ENCODE results near the gene FKBP5.

FKBP5 gene

GRCh38 chr6:35581633-35582032, 107.1 kb downstream of the FKBP5 start:
- H4K20me1 ChIP-seq (ENCODE audit: insufficient read depth, low read length) = 0 out of 2 replicates have a peak, but pooled peaks cover 2% of the 10 kb centered on the region
- no peak for DNase-seq
- TF ChIP-seq EZH2 (IDR thresholded peaks at IDR 0.05; ENCODE audit: borderline replicate concordance, low read depth, low read length, severe bottlenecking) = no peak
- TF ChIP-seq CTCF (IDR thresholded peaks at IDR 0.05; ENCODE audit: borderline replicate concordance, extremely low read depth, low read length, poor library complexity, severe bottlenecking) = no peak
- H3K27ac ChIP-seq (ENCODE audit: low read length) = no peak overlapping the region
- no peaks in the 10 kb centered on the region for H3K36me3 ChIP-seq (ENCODE audit: insufficient read depth, low read length)
- no peak overlapping the region for H3K4me2 ChIP-seq (ENCODE audit: insufficient read depth, low read length)
- no peaks in the 10 kb centered on the region for H3K9me3 ChIP-seq (ENCODE audit: insufficient read depth, low read length, severe bottlenecking)
- no peak for ATAC-seq (ENCODE audit: insufficient read depth, low read depth)
- H3K4me3 ChIP-seq (ENCODE audit: low read depth in 1 of 2, low read length in 2 of 2) = no peak overlapping the region
- H3K27me3 ChIP-seq (ENCODE audit: insufficient read depth, low read length, poor library complexity) = peaks cover 37% of the 10 kb centered on the region
- no peak overlapping the region for H2AFZ ChIP-seq (ENCODE audit: low read depth, low read length)
- no peak overlapping the region for H3K9ac ChIP-seq (ENCODE audit: low read depth, low read length)
- no peaks in the 10 kb centered on the region for H3K4me1 ChIP-seq (ENCODE audit: insufficient read depth, low read length)
- H3K79me2 ChIP-seq (ENCODE audit: insufficient read depth, low read length) = no peaks in the 10 kb centered on the region

- DNase-seq = no peak
- Histone ChIP-seq H3K4me2 (ENCODE audit: insufficient read depth, low read length) (no peak overlapping the region), H3K4me1 (ENCODE audit: insufficient read depth, low read length) (no peaks in the 10 kb centered on the region)
Observed at GRCh38 chr6:35580836-35581235, 107.9 kb downstream of the FKBP5 start.

GRCh38 chr6:35576682-35577081, 112.0 kb downstream of the FKBP5 start:
- Histone ChIP-seq H3K9me3 (ENCODE audit: insufficient read depth, low read length, severe bottlenecking) (no peaks in the 10 kb centered on the region), H3K27ac (ENCODE audit: low read length) (no peak overlapping the region), H3K4me2 (ENCODE audit: insufficient read depth, low read length) (no peak overlapping the region), H3K36me3 (ENCODE audit: insufficient read depth, low read length) (no peaks in the 10 kb centered on the region), H2AFZ (ENCODE audit: low read depth, low read length) (no peak overlapping the region), H3K4me1 (ENCODE audit: insufficient read depth, low read length) (no peaks in the 10 kb centered on the region), H3K27me3 (ENCODE audit: insufficient read depth, low read length, poor library complexity) (peaks cover 33% of the 10 kb centered on the region), H3K9ac (ENCODE audit: low read depth, low read length) (no peak overlapping the region), H3K4me3 (ENCODE audit: low read depth in 1 of 2, low read length in 2 of 2) (no peak overlapping the region), H3K79me2 (ENCODE audit: insufficient read depth, low read length) (no peaks in the 10 kb centered on the region), H4K20me1 (ENCODE audit: insufficient read depth, low read length) (0 out of 2 replicates have a peak, but pooled peaks cover 1% of the 10 kb centered on the region)
- ATAC-seq (ENCODE audit: insufficient read depth, low read depth) (no peak), DNase-seq (no peak)
- TF ChIP-seq EZH2 (IDR thresholded peaks at IDR 0.05; ENCODE audit: borderline replicate concordance, low read depth, low read length, severe bottlenecking) (no peak), CTCF (IDR thresholded peaks at IDR 0.05; ENCODE audit: borderline replicate concordance, extremely low read depth, low read length, poor library complexity, severe bottlenecking) (no peak)

More at GRCh38 chr6:35580836-35581235, 107.9 kb downstream of the FKBP5 start:
- H4K20me1 ChIP-seq (ENCODE audit: insufficient read depth, low read length) = 0 out of 2 replicates have a peak, but pooled peaks cover 2% of the 10 kb centered on the region
- no peaks in the 10 kb centered on the region for H3K79me2 ChIP-seq (ENCODE audit: insufficient read depth, low read length)
- no peak overlapping the region for H3K4me3 ChIP-seq (ENCODE audit: low read depth in 1 of 2, low read length in 2 of 2)
- no peaks in the 10 kb centered on the region for H3K36me3 ChIP-seq (ENCODE audit: insufficient read depth, low read length)
- H3K9ac ChIP-seq (ENCODE audit: low read depth, low read length) = no peak overlapping the region
- no peak for ATAC-seq (ENCODE audit: insufficient read depth, low read depth)
- TF ChIP-seq EZH2 (IDR thresholded peaks at IDR 0.05; ENCODE audit: borderline replicate concordance, low read depth, low read length, severe bottlenecking) (no peak), CTCF (IDR thresholded peaks at IDR 0.05; ENCODE audit: borderline replicate concordance, extremely low read depth, low read length, poor library complexity, severe bottlenecking) (no peak)
- no peaks in the 10 kb centered on the region for H3K9me3 ChIP-seq (ENCODE audit: insufficient read depth, low read length, severe bottlenecking)
- no peak overlapping the region for H2AFZ ChIP-seq (ENCODE audit: low read depth, low read length)
- no peak overlapping the region for H3K27ac ChIP-seq (ENCODE audit: low read length)
- H3K27me3 ChIP-seq (ENCODE audit: insufficient read depth, low read length, poor library complexity) = peaks cover 35% of the 10 kb centered on the region

Measured in DND-41 (cell line).